Neuron (in vitro differentiated cells): ENCODE results near the gene SH3RF2.
"Not testable (repeated sequence)": the region's sequence is repeated elsewhere in the genome, so short reads cannot be mapped to it uniquely, and the experiment has no call there.

Experiments used
- H2AFZ ChIP-seq: one replicate; pipeline ENCODE4 v1.6.1; 2013; ENCODE audit warnings: low read depth, mild to moderate bottlenecking, inconsistent platforms, low read length, moderate library complexity
- H3K27me3 ChIP-seq: one replicate; pipeline ENCODE4 v1.6.1; 2013; ENCODE audit warnings: low read length; ENCODE audit not compliant: insufficient read depth
- H3K36me3 ChIP-seq: one replicate; pipeline ENCODE4 v1.6.1; 2013; ENCODE audit warnings: low read length; ENCODE audit not compliant: insufficient read depth
- H3K4me1 ChIP-seq: one replicate; pipeline ENCODE4 v1.6.1; 2013; ENCODE audit warnings: low read length; ENCODE audit not compliant: insufficient read depth
- H3K4me3 ChIP-seq: 2 replicates; pipeline ENCODE4 v1.5.1; 2013; ENCODE audit warnings: mild to moderate bottlenecking, low read length, moderate library complexity
- H3K9me3 ChIP-seq: one replicate; pipeline ENCODE4 v1.6.1; 2013; ENCODE audit warnings: low read length

The SH3RF2 gene

GRCh38 chr5:145936401-145937131, at the start of gene SH3RF2:
SH3RF2 (plus strand) TSS chr5:145936578; CDS start chr5:145937929, 1,351 bp downstream.
- Histone ChIP-seq H3K4me1 (peaks cover 8% of the 10 kb centered on the region), H3K9me3 (no peaks in the 10 kb centered on the region), H3K36me3 (no peaks in the 10 kb centered on the region), H2AFZ (peak within 1 kb of the TSS; percentile 31), H3K4me3 (peak within 1 kb of the TSS; percentile 37), H3K27me3 (peaks cover 11% of the 10 kb centered on the region)

GRCh38 chr5:145887217-145887616, 49.2 kb upstream of the SH3RF2 start:
- Histone ChIP-seq H3K4me3 (no peak overlapping the region), H3K36me3 (no peaks in the 10 kb centered on the region), H3K9me3 (no peaks in the 10 kb centered on the region), H2AFZ (no peak overlapping the region), H3K27me3 (no peaks in the 10 kb centered on the region), H3K4me1 (no peaks in the 10 kb centered on the region)

GRCh38 chr5:145887976-145888574, 48.3 kb upstream of the SH3RF2 start:
- no peaks in the 10 kb centered on the region for H3K4me1 ChIP-seq
- H3K27me3 ChIP-seq: no peaks in the 10 kb centered on the region
- H3K36me3 ChIP-seq: no peaks in the 10 kb centered on the region
- no peak overlapping the region for H2AFZ ChIP-seq
- H3K9me3 ChIP-seq: no peaks in the 10 kb centered on the region
- no peak overlapping the region for H3K4me3 ChIP-seq

GRCh38 chr5:145889611-145890010, 46.8 kb upstream of the SH3RF2 start:
- Histone ChIP-seq H3K4me3 (no peak overlapping the region), H3K27me3 (no peaks in the 10 kb centered on the region), H2AFZ (no peak overlapping the region), H3K4me1 (no peaks in the 10 kb centered on the region), H3K9me3 (no peaks in the 10 kb centered on the region), H3K36me3 (no peaks in the 10 kb centered on the region)

- not testable (repeated sequence) for H3K27me3 ChIP-seq, H3K9me3 ChIP-seq, H3K4me1 ChIP-seq, H3K36me3 ChIP-seq, H2AFZ ChIP-seq, H3K4me3 ChIP-seq
Measured at GRCh38 chr5:145891378-145891777, 45.0 kb upstream of the SH3RF2 start.

- H3K9me3 ChIP-seq: no peaks in the 10 kb centered on the region
- H3K4me3 ChIP-seq: no peak overlapping the region
- H2AFZ ChIP-seq: no peak overlapping the region
- H3K27me3 ChIP-seq: no peaks in the 10 kb centered on the region
- no peaks in the 10 kb centered on the region for H3K36me3 ChIP-seq
- H3K4me1 ChIP-seq: no peaks in the 10 kb centered on the region
Measured at GRCh38 chr5:145898171-145898570, 38.2 kb upstream of the SH3RF2 start.

GRCh38 chr5:145902421-145902820, 34.0 kb upstream of the SH3RF2 start:
- Histone ChIP-seq H3K4me3 (no peak overlapping the region), H3K36me3 (no peaks in the 10 kb centered on the region), H3K4me1 (no peaks in the 10 kb centered on the region), H2AFZ (no peak overlapping the region), H3K9me3 (no peaks in the 10 kb centered on the region), H3K27me3 (no peaks in the 10 kb centered on the region)

- no peak overlapping the region for H2AFZ ChIP-seq
- no peaks in the 10 kb centered on the region for H3K9me3 ChIP-seq
- no peaks in the 10 kb centered on the region for H3K36me3 ChIP-seq
- no peaks in the 10 kb centered on the region for H3K27me3 ChIP-seq
- H3K4me1 ChIP-seq: no peaks in the 10 kb centered on the region
- H3K4me3 ChIP-seq: no peak overlapping the region
Measured at GRCh38 chr5:145903113-145903512, 33.3 kb upstream of the SH3RF2 start.

- Histone ChIP-seq H3K27me3 (no peaks in the 10 kb centered on the region), H3K36me3 (no peaks in the 10 kb centered on the region), H3K4me3 (no peak overlapping the region), H2AFZ (no peak overlapping the region), H3K4me1 (no peaks in the 10 kb centered on the region), H3K9me3 (no peaks in the 10 kb centered on the region)
Measured at GRCh38 chr5:145903867-145904266, 32.5 kb upstream of the SH3RF2 start.

- Histone ChIP-seq H3K27me3 (no peaks in the 10 kb centered on the region), H2AFZ (no peak overlapping the region), H3K36me3 (no peaks in the 10 kb centered on the region), H3K4me3 (no peak overlapping the region), H3K4me1 (no peaks in the 10 kb centered on the region), H3K9me3 (no peaks in the 10 kb centered on the region)
Measured at GRCh38 chr5:145904743-145905142, 31.6 kb upstream of the SH3RF2 start.

GRCh38 chr5:145906401-145906800, 30.0 kb upstream of the SH3RF2 start:
- Histone ChIP-seq H3K4me3 (no peak overlapping the region), H3K27me3 (no peaks in the 10 kb centered on the region), H3K36me3 (no peaks in the 10 kb centered on the region), H3K4me1 (no peaks in the 10 kb centered on the region), H2AFZ (no peak overlapping the region), H3K9me3 (no peaks in the 10 kb centered on the region)

GRCh38 chr5:145908206-145908960, 28.0 kb upstream of the SH3RF2 start:
- Histone ChIP-seq H3K9me3 (no peaks in the 10 kb centered on the region), H3K4me1 (no peaks in the 10 kb centered on the region), H3K4me3 (no peak overlapping the region)

GRCh38 chr5:145911164-145911563, 25.2 kb upstream of the SH3RF2 start:
- H3K9me3 ChIP-seq: no peaks in the 10 kb centered on the region
- no peak overlapping the region for H2AFZ ChIP-seq
- no peak overlapping the region for H3K4me3 ChIP-seq
- H3K27me3 ChIP-seq: no peaks in the 10 kb centered on the region
- H3K36me3 ChIP-seq: no peaks in the 10 kb centered on the region
- peaks cover 3% of the 10 kb centered on the region for H3K4me1 ChIP-seq

More at GRCh38 chr5:145908206-145908960, 28.0 kb upstream of the SH3RF2 start:
- Histone ChIP-seq H3K36me3 (no peaks in the 10 kb centered on the region), H3K27me3 (no peaks in the 10 kb centered on the region), H2AFZ (no peak overlapping the region)
